Measurements from ENCODE around the gene PLA2G7.
"Not testable (repeated sequence)": the region's sequence is repeated elsewhere in the genome, so short reads cannot be mapped to it uniquely, and the experiment has no call there.

The PLA2G7 gene

GRCh38 chr6:46758960-46759753 is 24.0 kb upstream of the PLA2G7 start:
- no peaks in the 10 kb centered on the region for H3K4me1 Mint-ChIP-seq
- no peak for ATAC-seq

GRCh38 chr6:46757214-46757596 is 22.0 kb upstream of the PLA2G7 start:
- no peak for ATAC-seq
- no peaks in the 10 kb centered on the region for H3K9me3 Mint-ChIP-seq
- H3K4me1 Mint-ChIP-seq = no peaks in the 10 kb centered on the region
- no peak overlapping the region for H3K27ac Mint-ChIP-seq
- H3K4me3 Mint-ChIP-seq = no peak overlapping the region
- H3K27me3 Mint-ChIP-seq = peaks cover 3% of the 10 kb centered on the region
- no peaks in the 10 kb centered on the region for H3K36me3 Mint-ChIP-seq (ENCODE audit: low read depth)
- DNase-seq = no peak

More at GRCh38 chr6:46758960-46759753, 24.0 kb upstream of the PLA2G7 start:
- Mint-ChIP-seq H3K36me3 (ENCODE audit: low read depth) (no peaks in the 10 kb centered on the region), H3K27me3 (peaks cover 8% of the 10 kb centered on the region), H3K27ac (no peak overlapping the region), H3K9me3 (no peaks in the 10 kb centered on the region), H3K4me3 (no peak overlapping the region)
- no peak for DNase-seq

GRCh38 chr6:46756469-46757213 is 21.5 kb upstream of the PLA2G7 start:
- no peak overlapping the region for H3K4me3 Mint-ChIP-seq
- H3K9me3 Mint-ChIP-seq = no peaks in the 10 kb centered on the region
- ATAC-seq (no peak), DNase-seq (no peak)
- no peaks in the 10 kb centered on the region for H3K4me1 Mint-ChIP-seq
- H3K27ac Mint-ChIP-seq = no peak overlapping the region
- H3K27me3 Mint-ChIP-seq = peaks cover 3% of the 10 kb centered on the region
- H3K36me3 Mint-ChIP-seq (ENCODE audit: low read depth) = no peaks in the 10 kb centered on the region

- Mint-ChIP-seq H3K4me3 (no peak overlapping the region), H3K4me1 (no peaks in the 10 kb centered on the region), H3K9me3 (no peaks in the 10 kb centered on the region), H3K27ac (no peak overlapping the region), H3K36me3 (ENCODE audit: low read depth) (no peaks in the 10 kb centered on the region), H3K27me3 (peaks cover 3% of the 10 kb centered on the region)
- no peak for DNase-seq
- no peak for ATAC-seq
Measured at GRCh38 chr6:46755865-46756264, 20.7 kb upstream of the PLA2G7 start.

- no peak for DNase-seq
- peaks cover 5% of the 10 kb centered on the region for H3K27me3 Mint-ChIP-seq
- no peaks in the 10 kb centered on the region for H3K36me3 Mint-ChIP-seq (ENCODE audit: low read depth)
- no peak for ATAC-seq
- H3K4me3 Mint-ChIP-seq = no peak overlapping the region
- no peak overlapping the region for H3K27ac Mint-ChIP-seq
- no peaks in the 10 kb centered on the region for H3K4me1 Mint-ChIP-seq
- no peaks in the 10 kb centered on the region for H3K9me3 Mint-ChIP-seq
Measured at GRCh38 chr6:46751658-46752057, 16.5 kb upstream of the PLA2G7 start.

GRCh38 chr6:46749731-46750130 is 14.6 kb upstream of the PLA2G7 start:
- no peak for ATAC-seq

GRCh38 chr6:46748940-46749503 is 13.8 kb upstream of the PLA2G7 start:
- Mint-ChIP-seq H3K27me3 (peaks cover 14% of the 10 kb centered on the region), H3K36me3 (ENCODE audit: low read depth) (no peaks in the 10 kb centered on the region), H3K4me1 (no peaks in the 10 kb centered on the region), H3K4me3 (no peak overlapping the region), H3K9me3 (no peaks in the 10 kb centered on the region), H3K27ac (no peak overlapping the region)
- ATAC-seq (no peak), DNase-seq (no peak)

More at GRCh38 chr6:46749731-46750130, 14.6 kb upstream of the PLA2G7 start:
- Mint-ChIP-seq H3K36me3 (ENCODE audit: low read depth) (no peaks in the 10 kb centered on the region), H3K4me1 (no peaks in the 10 kb centered on the region), H3K27me3 (peaks cover 14% of the 10 kb centered on the region), H3K4me3 (no peak overlapping the region), H3K9me3 (no peaks in the 10 kb centered on the region), H3K27ac (no peak overlapping the region)
- DNase-seq = no peak

- H3K4me3 Mint-ChIP-seq = no peak within 1 kb of the TSS
- H3K27me3 Mint-ChIP-seq = peaks cover 14% of the 10 kb centered on the region
- ATAC-seq = no peak
- no peaks in the 10 kb centered on the region for H3K4me1 Mint-ChIP-seq
- H3K27ac Mint-ChIP-seq = no peak within 1 kb of the TSS
- no peaks in the 10 kb centered on the region for H3K36me3 Mint-ChIP-seq (ENCODE audit: low read depth)
- H3K9me3 Mint-ChIP-seq = no peaks in the 10 kb centered on the region
- DNase-seq = no peak
Measured at GRCh38 chr6:46746696-46747095, 11.5 kb upstream of the PLA2G7 start, which contains the start of gene ANKRD66. Gene ANKRD66, plus strand, starts transcription at chr6:46746933. Its CDS starts 5,016 bp downstream, at chr6:46751949.

- H3K4me1 Mint-ChIP-seq = no peaks in the 10 kb centered on the region
- H3K4me3 Mint-ChIP-seq = no peak overlapping the region
- no peaks in the 10 kb centered on the region for H3K36me3 Mint-ChIP-seq (ENCODE audit: low read depth)
- ATAC-seq (no peak), DNase-seq (no peak)
- H3K9me3 Mint-ChIP-seq = no peaks in the 10 kb centered on the region
- peaks cover 14% of the 10 kb centered on the region for H3K27me3 Mint-ChIP-seq
- H3K27ac Mint-ChIP-seq = no peak overlapping the region
Measured at GRCh38 chr6:46745973-46746372, 10.8 kb upstream of the PLA2G7 start.

- not testable (repeated sequence) for ATAC-seq
Measured at GRCh38 chr6:46744159-46744725, 9.1 kb upstream of the PLA2G7 start.

GRCh38 chr6:46743425-46744158 is 8.4 kb upstream of the PLA2G7 start:
- H3K27me3 Mint-ChIP-seq = peaks cover 14% of the 10 kb centered on the region
- no peak overlapping the region for H3K4me3 Mint-ChIP-seq
- no peaks in the 10 kb centered on the region for H3K36me3 Mint-ChIP-seq (ENCODE audit: low read depth)
- DNase-seq = no peak
- no peaks in the 10 kb centered on the region for H3K4me1 Mint-ChIP-seq
- no peak for ATAC-seq
- no peaks in the 10 kb centered on the region for H3K9me3 Mint-ChIP-seq
- H3K27ac Mint-ChIP-seq = no peak overlapping the region

More at GRCh38 chr6:46744159-46744725, 9.1 kb upstream of the PLA2G7 start:
- H3K4me3 Mint-ChIP-seq; H3K9me3 Mint-ChIP-seq; DNase-seq; H3K27ac Mint-ChIP-seq; H3K4me1 Mint-ChIP-seq; H3K36me3 Mint-ChIP-seq (ENCODE audit: low read depth): not testable (repeated sequence)
- H3K27me3 Mint-ChIP-seq = peaks cover 14% of the 10 kb centered on the region

GRCh38 chr6:46741910-46742309 is 6.7 kb upstream of the PLA2G7 start:
- Mint-ChIP-seq H3K36me3 (ENCODE audit: low read depth) (no peaks in the 10 kb centered on the region), H3K27ac (no peak overlapping the region), H3K4me1 (no peaks in the 10 kb centered on the region), H3K4me3 (no peak overlapping the region), H3K27me3 (peaks cover 23% of the 10 kb centered on the region), H3K9me3 (no peaks in the 10 kb centered on the region)
- no peak for DNase-seq
- ATAC-seq = no peak

GRCh38 chr6:46741482-46741881 is 6.3 kb upstream of the PLA2G7 start:
- no peak for ATAC-seq
- Mint-ChIP-seq H3K27me3 (peaks cover 25% of the 10 kb centered on the region), H3K4me3 (no peak overlapping the region), H3K27ac (no peak overlapping the region), H3K4me1 (no peaks in the 10 kb centered on the region), H3K9me3 (no peaks in the 10 kb centered on the region), H3K36me3 (ENCODE audit: low read depth) (no peaks in the 10 kb centered on the region)
- DNase-seq = no peak

GRCh38 chr6:46736906-46737305 is 1.7 kb upstream of the PLA2G7 start:
- Mint-ChIP-seq H3K4me3 (no peak overlapping the region), H3K36me3 (ENCODE audit: low read depth) (no peaks in the 10 kb centered on the region), H3K4me1 (peaks cover 3% of the 10 kb centered on the region), H3K27me3 (peaks cover 56% of the 10 kb centered on the region), H3K9me3 (no peaks in the 10 kb centered on the region), H3K27ac (no peak overlapping the region)
- DNase-seq (no peak), ATAC-seq (no peak)

Data from activated naive CD8-positive, alpha-beta T cell treated with anti-CD3 and anti-CD28 coated beads, Interleukin-2, amount 50 U/mL, for 24 hours (primary cell).